GM23248 (cell line): Measurements from ENCODE around the gene CD151. TPM values are rescaled to one million over a fixed set of nuclear protein-coding genes. Genes with fewer than 3 reads are reported as not detected.

Experiments
- DNase-seq: peaks from one replicate; pipeline ENCODE4 v3.0.0-alpha.2; 2015
- H2AFZ ChIP-seq: fragments of 200-600 bp; sonication (generic); 2 replicates; pipeline ENCODE4 v1.6.1; 2016; ENCODE audit warnings: antibody characterized with exemption
- H3F3A ChIP-seq: fragments of 200-600 bp; sonication (generic); 2 replicates; pipeline ENCODE4 v1.6.1; 2016; ENCODE audit warnings: mild to moderate bottlenecking, antibody characterized with exemption, mixed run types; ENCODE audit not compliant: insufficient read depth
- H3K27ac ChIP-seq: fragments of 200-600 bp; sonication (generic); 2 replicates; pipeline ENCODE4 v1.5.1; 2016; ENCODE audit warnings: mild to moderate bottlenecking
- H3K27me3 ChIP-seq: fragments of 200-600 bp; sonication (generic); replicated peaks from 2 replicates; pipeline ENCODE4 v1.6.1; 2016; ENCODE audit warnings: mild to moderate bottlenecking; ENCODE audit not compliant: insufficient read depth
- H3K36me3 ChIP-seq: fragments of 200-600 bp; sonication (generic); 2 replicates; pipeline ENCODE4 v1.6.1; 2016; ENCODE audit warnings: low read depth, mild to moderate bottlenecking
- H3K4me1 ChIP-seq: fragments of 200-600 bp; sonication (generic); 2 replicates; pipeline ENCODE4 v1.6.1; 2016; ENCODE audit warnings: mild to moderate bottlenecking; ENCODE audit not compliant: insufficient read depth
- H3K4me2 ChIP-seq: fragments of 200-600 bp; sonication (generic); one replicate; pipeline ENCODE4 v1.6.1; 2016; ENCODE audit warnings: mild to moderate bottlenecking; ENCODE audit not compliant: unreplicated experiment
- H3K4me3 ChIP-seq: fragments of 200-600 bp; sonication (generic); 2 replicates; pipeline ENCODE4 v1.5.1; 2016; ENCODE audit warnings: mild to moderate bottlenecking
- H3K79me2 ChIP-seq: fragments of 200-600 bp; sonication (generic); 2 replicates; pipeline ENCODE4 v1.6.1; 2016; ENCODE audit warnings: mild to moderate bottlenecking; ENCODE audit not compliant: insufficient read depth
- H3K9ac ChIP-seq: fragments of 200-600 bp; sonication (generic); 2 replicates; pipeline ENCODE4 v1.6.1; 2016; ENCODE audit warnings: mild to moderate bottlenecking
- H3K9me2 ChIP-seq: fragments of 200-600 bp; sonication (generic); 2 replicates; pipeline ENCODE4 v1.6.1; 2016; ENCODE audit warnings: mixed run types, mild to moderate bottlenecking, moderate library complexity; ENCODE audit not compliant: insufficient read depth
- H3K9me3 ChIP-seq: fragments of 200-600 bp; sonication (generic); one replicate; pipeline ENCODE4 v1.6.1; 2017; ENCODE audit warnings: low read depth
- H4K20me1 ChIP-seq: fragments of 200-600 bp; sonication (generic); 2 replicates; pipeline ENCODE4 v1.6.0; 2016; ENCODE audit not compliant: insufficient read depth
- EZH2 ChIP-seq: fragments of 200-600 bp; sonication (generic); IDR thresholded peaks from 2 replicates; pipeline ENCODE4 v1.6.1; 2018; ENCODE audit warnings: antibody characterized with exemption, mild to moderate bottlenecking; ENCODE audit not compliant: insufficient read depth, poor library complexity, severe bottlenecking
- EZH2phosphoT487 ChIP-seq: fragments of 200-600 bp; sonication (generic); IDR thresholded peaks from 2 replicates; pipeline ENCODE4 v1.6.1; 2018; ENCODE audit warnings: antibody characterized with exemption, moderate library complexity, mild to moderate bottlenecking, low read depth; ENCODE audit not compliant: insufficient read depth
- WGBS, 2 experiments: methylation state at CpG; one replicate each; pipeline ENCODE4 v1.1.6; 2015 to 2017; ENCODE audit warnings: low lambda C conversion rate in 2 of 2, low coverage in 1 of 2; ENCODE audit errors: missing lambda C conversion rate in 2 of 2; 5-methylcytosine and 5-hydroxymethylcytosine counted together
- in situ Hi-C: fragments of 300-500 bp; cut with MboI; formaldehyde crosslinking; loops from 2 replicates; pipeline ENCODE4 v1.15.0; 2020
- polyA plus RNA-seq: library from polyadenylated mRNA; unstranded; fragments of >200 nt; fragmentation: Nextera tagmentation; extraction: Ambion mirVana; gene quantifications from 2 replicates; pipeline ENCODE4 v1.2.1, GENCODE V29; 2016
- total RNA-seq: library from RNA; depleted of rRNA; stranded (reverse); fragments of >200 nt; shearing (Covaris generic); gene quantifications from 2 replicates; pipeline ENCODE4 v1.2.3, GENCODE V29; 2014

CD151 gene
- total and polyA plus RNA-seq, 2 experiments from 2014 or later = 796 to 1,651 TPM

DNA sequence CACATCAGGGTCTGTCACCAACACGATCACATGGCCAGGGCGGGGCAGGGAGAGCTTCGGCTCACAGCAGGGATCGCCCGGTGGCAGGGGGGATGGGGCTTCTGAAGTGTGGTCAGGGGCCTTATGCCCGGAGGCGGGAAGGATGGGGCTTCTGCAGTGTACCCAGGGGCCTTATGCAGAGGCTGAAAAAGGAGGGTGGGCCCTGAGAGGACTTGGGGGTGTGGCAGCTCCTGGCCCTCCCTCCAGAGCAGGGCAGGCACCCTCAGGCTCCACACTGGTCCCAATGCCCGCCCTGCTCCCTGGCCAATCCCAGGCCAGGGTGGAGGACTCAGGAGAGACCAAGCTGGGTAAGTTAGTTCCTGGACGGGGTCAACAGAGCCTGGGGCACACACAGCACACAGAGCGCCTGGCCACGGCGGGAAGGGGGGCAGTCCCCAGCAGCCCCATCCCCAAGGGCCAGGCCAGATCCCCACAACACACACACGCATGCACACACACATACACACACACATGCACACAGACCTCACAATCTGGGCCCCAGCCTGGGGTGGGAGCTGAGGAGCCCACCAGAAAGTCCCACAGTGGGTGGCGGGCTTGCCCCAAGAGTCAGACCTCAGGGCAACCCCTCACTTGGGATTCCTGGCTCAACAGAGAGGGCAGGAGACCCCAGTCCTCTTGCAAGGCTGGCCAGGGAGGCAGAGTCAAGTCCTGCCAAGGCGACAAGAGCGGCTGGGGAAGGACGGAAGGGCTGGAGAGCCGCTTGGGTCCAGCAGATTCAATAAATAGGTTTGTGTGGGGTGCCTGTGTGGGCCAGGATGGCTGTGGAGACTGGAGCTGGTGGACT lies 41.8 kb upstream of the CD151 start:
- Histone ChIP-seq H3K36me3 (no peaks in the 10 kb centered on the region; the same call in 1 of the 2 replicates), H3K4me1 (no peaks in the 10 kb centered on the region; the same call in 1 of the 2 replicates), H3K9ac (no peak overlapping the region), H3F3A (0 out of 2 replicates have a peak, but pooled peaks cover 4% of the 10 kb centered on the region), H3K4me2 (no peak overlapping the region), H4K20me1 (no peaks in the 10 kb centered on the region), H3K79me2 (peaks cover 12% of the 10 kb centered on the region), H3K4me3 (no peak overlapping the region), H3K27ac (no peak overlapping the region), H2AFZ (no peak overlapping the region), H3K9me3 (no peaks in the 10 kb centered on the region), H3K27me3 (no peaks in the 10 kb centered on the region), H3K9me2 (no peaks in the 10 kb centered on the region)
- no peak for TF ChIP-seq EZH2
- no peak for TF ChIP-seq EZH2phosphoT487
- peak; percentile 58 for DNase-seq
- WGBS, 2 experiments = 44 to 46% methylated on average over 16 to 18 of the region's 18 CpGs
- in situ Hi-C loops = no loop called here

DNA sequence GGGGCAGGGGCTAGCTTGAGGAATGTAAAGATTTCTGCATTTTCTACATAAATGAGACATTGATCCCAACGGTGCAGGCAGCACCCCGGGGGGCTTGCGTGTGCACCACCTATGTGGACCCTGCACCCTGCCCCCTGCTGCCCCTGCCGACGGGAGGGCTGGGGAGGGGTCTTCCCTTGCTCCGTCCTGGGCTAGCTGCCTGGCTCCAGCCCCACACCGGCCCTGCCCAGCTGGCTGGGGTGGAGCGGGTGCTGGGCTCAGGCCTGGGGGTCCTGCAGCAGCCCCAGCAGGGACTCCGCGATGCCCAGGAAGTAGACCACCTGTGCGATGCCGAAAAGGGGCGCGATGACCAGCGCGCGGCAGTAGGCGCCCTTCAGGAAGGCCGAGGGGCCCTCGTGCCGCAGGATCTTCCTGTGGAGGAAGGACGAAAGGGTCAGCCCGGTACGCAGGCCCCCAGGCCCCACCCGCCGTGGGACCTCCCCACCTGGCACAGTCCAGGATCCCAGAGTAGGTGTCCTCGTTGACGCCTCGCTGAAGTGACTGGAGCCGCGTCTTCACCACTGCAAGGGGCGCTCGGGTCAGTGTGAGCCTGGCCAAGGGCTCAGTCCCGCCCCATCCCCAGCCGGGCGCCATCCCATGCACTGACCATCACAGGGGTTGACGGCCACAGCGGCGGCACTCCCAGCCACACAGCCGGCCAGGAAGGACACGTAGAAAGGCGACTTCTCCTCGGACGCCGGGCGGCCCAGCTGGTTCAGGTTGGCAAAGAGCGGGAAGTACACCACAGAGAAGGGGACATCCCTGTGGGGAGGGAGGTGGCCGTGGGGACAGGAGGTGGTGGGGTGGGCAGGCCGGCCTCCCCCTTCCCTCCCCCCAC lies 40.9 kb upstream of the CD151 start:
- TF ChIP-seq EZH2phosphoT487 = no peak
- no peak for TF ChIP-seq EZH2
- no peak for DNase-seq
- WGBS, 2 experiments = 93 to 96% methylated on average over 32 to 42 of the region's 49 CpGs

DNA sequence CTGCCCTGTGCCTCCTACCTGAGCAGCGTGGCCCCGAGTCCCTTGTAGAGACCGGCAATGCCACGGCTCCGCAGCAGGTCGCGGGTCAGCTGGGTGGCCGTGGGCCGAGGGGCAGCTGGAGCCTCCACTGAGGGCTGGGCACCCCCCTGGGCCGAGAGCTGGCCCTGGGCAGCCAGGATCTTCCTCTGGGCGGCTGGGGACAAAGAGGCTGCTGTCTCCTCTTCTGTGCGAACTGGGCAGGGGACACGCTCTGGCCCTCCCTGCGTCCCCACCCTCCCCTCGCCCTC lies 40.3 kb upstream of the CD151 start:
- no peaks in the 10 kb centered on the region for H3K9me2 ChIP-seq
- H3K9ac ChIP-seq = no peak overlapping the region
- peaks cover 8% of the 10 kb centered on the region; the same call in 1 of the 2 replicates for H3F3A ChIP-seq
- no peaks in the 10 kb centered on the region; the same call in 1 of the 2 replicates for H3K36me3 ChIP-seq
- in situ Hi-C loops = no loop called here
- no peaks in the 10 kb centered on the region for H3K27me3 ChIP-seq
- no peaks in the 10 kb centered on the region for H4K20me1 ChIP-seq
- no peak for DNase-seq
- no peak overlapping the region for H2AFZ ChIP-seq
- peaks cover 12% of the 10 kb centered on the region for H3K79me2 ChIP-seq
- TF ChIP-seq EZH2phosphoT487 (no peak), EZH2 (no peak)
- H3K4me1 ChIP-seq = peaks cover 6% of the 10 kb centered on the region
- no peak overlapping the region for H3K27ac ChIP-seq
- H3K9me3 ChIP-seq = no peaks in the 10 kb centered on the region
- H3K4me2 ChIP-seq = no peak overlapping the region
- WGBS, 2 experiments = 81% methylated on average over 13 of the region's 15 CpGs; no CpG with 5 or more reads in 1 of the 2 experiments
- no peak overlapping the region for H3K4me3 ChIP-seq

More for the DNA sequence above, 40.9 kb upstream of the CD151 start:
- H3K79me2 ChIP-seq = peaks cover 12% of the 10 kb centered on the region
- H2AFZ ChIP-seq = no peak overlapping the region
- H3K9me2 ChIP-seq = no peaks in the 10 kb centered on the region
- no peaks in the 10 kb centered on the region; the same call in 1 of the 2 replicates for H3K36me3 ChIP-seq
- H3K9me3 ChIP-seq = no peaks in the 10 kb centered on the region
- H3K4me2 ChIP-seq = no peak overlapping the region
- H3K27me3 ChIP-seq = no peaks in the 10 kb centered on the region
- H3K9ac ChIP-seq = no peak overlapping the region
- peaks cover 6% of the 10 kb centered on the region for H3K4me1 ChIP-seq
- in situ Hi-C loops = no loop called here
- H3K27ac ChIP-seq = no peak overlapping the region
- no peak overlapping the region for H3K4me3 ChIP-seq
- peaks cover 8% of the 10 kb centered on the region; the same call in 1 of the 2 replicates for H3F3A ChIP-seq
- H4K20me1 ChIP-seq = no peaks in the 10 kb centered on the region

DNA sequence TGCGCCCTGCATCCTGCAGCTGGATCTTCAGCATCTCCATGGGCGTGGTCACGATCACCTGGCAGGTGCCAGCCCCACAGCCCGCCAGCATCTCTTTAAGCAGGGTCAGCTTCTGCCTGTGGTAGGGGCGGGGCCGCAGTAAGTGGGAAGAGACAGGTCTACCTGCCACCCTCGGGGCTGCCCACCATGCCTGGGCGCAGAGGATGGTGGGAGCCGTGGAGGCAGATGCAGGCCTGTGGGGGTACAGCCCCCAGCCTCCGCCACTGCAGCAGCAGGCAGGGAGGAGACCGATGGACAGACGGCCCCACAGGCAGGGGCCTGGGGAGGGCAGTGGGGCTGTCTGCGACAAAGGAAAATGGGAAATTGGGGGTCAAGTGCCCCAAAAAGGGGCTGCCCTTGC lies 39.9 kb upstream of the CD151 start:
- DNase-seq = no peak
- no peak overlapping the region for H3K9ac ChIP-seq
- H3K4me1 ChIP-seq = peaks cover 6% of the 10 kb centered on the region
- no peaks in the 10 kb centered on the region for H3K9me2 ChIP-seq
- peaks cover 12% of the 10 kb centered on the region for H3K79me2 ChIP-seq
- H3K27ac ChIP-seq = no peak overlapping the region
- H4K20me1 ChIP-seq = no peaks in the 10 kb centered on the region
- in situ Hi-C loops = no loop called here
- whole genome bisulfite sequencing, 2 experiments = 93 to 95% methylated on average over 13 of the region's 13 CpGs
- H3K36me3 ChIP-seq = no peaks in the 10 kb centered on the region; the same call in 1 of the 2 replicates
- H3K4me3 ChIP-seq = no peak overlapping the region
- H3F3A ChIP-seq = peaks cover 8% of the 10 kb centered on the region; the same call in 1 of the 2 replicates
- H2AFZ ChIP-seq = no peak overlapping the region
- no peak for TF ChIP-seq EZH2phosphoT487
- TF ChIP-seq EZH2 = no peak
- H3K4me2 ChIP-seq = no peak overlapping the region
- H3K9me3 ChIP-seq = no peaks in the 10 kb centered on the region
- no peaks in the 10 kb centered on the region for H3K27me3 ChIP-seq
